GM12874 (cell line): ENCODE results near the gene CSTF2T.

ENCODE experiments used
- TF ChIP-seq, protein P1 (sequence below): IDR thresholded peaks from 2 replicates; pipeline ENCODE4 v1.5.1; 2011; ENCODE audit warnings: low read depth, mild to moderate bottlenecking, control low read depth, low read length, moderate library complexity; ENCODE audit not compliant: insufficient read depth

Gene CSTF2T

GRCh38 chr10:51696251-51696650 lies 3.1 kb downstream of the CSTF2T start:
- TF ChIP-seq, protein P1, sequence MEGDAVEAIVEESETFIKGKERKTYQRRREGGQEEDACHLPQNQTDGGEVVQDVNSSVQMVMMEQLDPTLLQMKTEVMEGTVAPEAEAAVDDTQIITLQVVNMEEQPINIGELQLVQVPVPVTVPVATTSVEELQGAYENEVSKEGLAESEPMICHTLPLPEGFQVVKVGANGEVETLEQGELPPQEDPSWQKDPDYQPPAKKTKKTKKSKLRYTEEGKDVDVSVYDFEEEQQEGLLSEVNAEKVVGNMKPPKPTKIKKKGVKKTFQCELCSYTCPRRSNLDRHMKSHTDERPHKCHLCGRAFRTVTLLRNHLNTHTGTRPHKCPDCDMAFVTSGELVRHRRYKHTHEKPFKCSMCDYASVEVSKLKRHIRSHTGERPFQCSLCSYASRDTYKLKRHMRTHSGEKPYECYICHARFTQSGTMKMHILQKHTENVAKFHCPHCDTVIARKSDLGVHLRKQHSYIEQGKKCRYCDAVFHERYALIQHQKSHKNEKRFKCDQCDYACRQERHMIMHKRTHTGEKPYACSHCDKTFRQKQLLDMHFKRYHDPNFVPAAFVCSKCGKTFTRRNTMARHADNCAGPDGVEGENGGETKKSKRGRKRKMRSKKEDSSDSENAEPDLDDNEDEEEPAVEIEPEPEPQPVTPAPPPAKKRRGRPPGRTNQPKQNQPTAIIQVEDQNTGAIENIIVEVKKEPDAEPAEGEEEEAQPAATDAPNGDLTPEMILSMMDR, result no peak

- TF ChIP-seq, protein P1, result no peak
Measured at GRCh38 chr10:51694086-51694768, 5.2 kb downstream of the CSTF2T start.

DNA sequence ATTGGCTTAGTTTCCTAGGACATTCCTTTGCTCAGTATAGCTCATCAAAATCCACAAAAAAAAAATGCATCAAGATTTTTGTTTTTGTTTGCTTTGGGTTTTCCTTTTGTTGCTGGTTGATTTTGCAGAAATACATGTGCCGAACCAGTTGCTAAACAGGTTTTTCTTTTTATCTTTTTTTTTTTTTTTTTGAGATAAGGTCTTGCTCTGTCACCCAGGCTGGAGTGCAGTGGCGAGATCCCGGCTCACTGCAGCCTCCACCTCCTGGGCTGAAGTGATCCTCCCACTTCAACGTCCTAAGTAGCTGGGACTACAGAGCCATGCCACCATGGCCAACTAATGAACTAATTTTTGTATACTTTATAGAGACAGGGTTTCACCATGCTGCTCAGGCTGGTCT lies 8.3 kb downstream of the CSTF2T start:
- TF ChIP-seq, protein P1, result no peak

DNA sequence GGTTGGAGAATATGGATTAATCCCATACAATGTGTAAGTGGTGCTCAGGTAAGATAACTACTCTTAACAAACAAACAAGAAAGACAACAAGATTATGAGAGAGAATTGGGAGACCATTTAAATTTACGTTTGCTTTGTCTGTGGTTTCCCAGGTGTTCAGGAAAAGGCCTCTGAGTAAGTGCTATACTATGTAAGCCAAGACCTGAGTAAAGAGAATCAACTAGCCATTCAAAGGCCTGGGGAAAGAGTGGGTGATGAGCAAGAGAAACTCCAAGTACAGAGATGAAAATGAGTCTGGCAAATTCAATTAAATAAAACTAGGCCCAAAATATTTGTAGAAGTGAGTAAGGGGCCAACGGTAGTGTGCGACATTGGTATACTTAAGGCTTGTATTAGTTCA lies 9.9 kb downstream of the CSTF2T start:
- TF ChIP-seq, protein P1, result no peak

DNA sequence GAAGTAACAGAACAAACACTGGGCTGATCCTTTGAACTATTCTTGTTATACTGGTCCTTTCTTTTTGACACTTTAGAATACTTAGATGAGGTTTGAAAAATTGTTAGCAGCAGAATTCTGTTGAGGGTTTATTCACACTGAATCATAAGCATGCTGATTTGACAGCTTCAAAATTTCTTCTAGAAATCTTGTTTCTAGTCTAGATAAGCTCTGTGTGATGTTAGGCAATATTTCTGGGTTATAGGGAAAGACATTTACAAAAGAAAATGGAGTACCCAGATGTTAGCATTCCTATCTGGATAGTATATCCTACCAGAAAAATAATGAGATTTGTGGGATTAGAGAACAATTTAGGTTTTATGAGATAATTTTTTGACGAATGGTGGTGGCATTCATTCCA lies 12.1 kb downstream of the CSTF2T start:
- TF ChIP-seq, protein P1, result no peak

DNA sequence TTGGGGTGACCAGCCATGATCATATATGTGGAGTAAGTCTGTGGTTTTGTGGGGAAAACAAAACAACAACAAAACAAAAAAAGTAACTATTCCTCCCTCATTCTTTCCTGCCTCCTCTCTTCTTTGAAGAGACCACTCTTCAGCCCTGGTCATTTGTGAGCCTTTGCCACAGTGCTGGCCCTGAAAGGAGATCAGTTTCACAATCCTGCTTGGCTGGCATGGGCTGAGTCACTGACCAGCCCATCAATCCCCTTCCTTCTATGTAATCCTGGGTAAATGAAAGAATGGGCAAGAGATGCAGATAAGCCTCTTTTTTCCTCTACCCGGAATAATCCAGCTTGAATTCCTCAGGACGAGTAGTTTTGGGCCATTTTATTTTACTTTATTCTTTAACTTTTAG lies 13.6 kb downstream of the CSTF2T start:
- TF ChIP-seq, protein P1, result no peak

DNA sequence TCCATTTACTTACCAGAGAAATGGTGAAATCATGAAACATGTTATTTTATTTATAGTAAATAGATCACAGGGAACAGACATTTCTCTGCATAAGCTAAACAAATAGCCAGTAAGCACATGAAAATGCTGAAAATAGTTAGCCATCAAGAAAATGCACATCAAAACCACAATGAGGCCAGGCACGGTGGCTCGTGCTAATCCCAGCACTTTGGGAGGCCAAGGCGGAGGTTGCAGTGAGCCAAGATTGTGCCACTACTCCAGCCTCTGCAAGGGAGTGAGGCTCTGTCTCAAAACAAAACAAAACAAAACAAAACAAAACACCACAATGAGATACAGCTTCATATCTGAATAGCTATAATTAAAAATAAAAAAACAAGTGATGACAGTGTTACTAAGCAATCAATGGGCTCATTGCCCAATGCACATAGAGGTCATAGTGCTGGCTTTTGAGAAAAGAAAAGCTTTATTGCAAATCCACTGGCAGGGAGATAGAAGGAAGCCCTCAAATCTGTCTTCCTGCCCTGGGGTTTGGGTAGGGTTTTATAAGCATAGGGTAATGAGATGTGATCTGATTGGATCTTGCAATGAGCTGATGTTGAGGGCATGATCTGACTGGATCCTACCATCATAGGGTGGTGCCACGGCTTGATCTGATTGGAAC lies 16.2 kb downstream of the CSTF2T start:
- TF ChIP-seq, protein P1, result no peak
